HS-27A (cell line): ENCODE measurements around the gene SNUPN.

Experiments used
- DNase-seq: peaks from one replicate; pipeline ENCODE4 v3.0.0-alpha.2; 2012; ENCODE audit warnings: low read depth, missing footprints

The SNUPN gene

GRCh38 chr15:75625542-75626347, at the start of gene SNUPN:
TSS of gene SNUPN (minus strand) at chr15:75625725. CDS start at chr15:75621051, 4,674 bp downstream.
- DNase-seq = peak; percentile 49

GRCh38 chr15:75674366-75674765, 48.8 kb upstream of the SNUPN start:
- no peak for DNase-seq

- no peak for DNase-seq
These were observed 48.1 kb upstream of the SNUPN start for GRCh38 chr15:75673426-75674235.

- DNase-seq = peak; percentile 86
These were observed 47.3 kb upstream of the SNUPN start for GRCh38 chr15:75672646-75673425.

GRCh38 chr15:75671730-75672602, 46.4 kb upstream of the SNUPN start:
- no peak for DNase-seq

GRCh38 chr15:75669879-75670212, 44.3 kb upstream of the SNUPN start:
- no peak for DNase-seq

- no peak for DNase-seq
These were observed 43.8 kb upstream of the SNUPN start for GRCh38 chr15:75669191-75669878.

GRCh38 chr15:75666823-75667501, 41.4 kb upstream of the SNUPN start:
- peak; percentile 100 for DNase-seq

GRCh38 chr15:75663931-75664421, 38.5 kb upstream of the SNUPN start:
- DNase-seq = no peak

GRCh38 chr15:75662823-75663519, 37.4 kb upstream of the SNUPN start:
- DNase-seq = no peak

- DNase-seq = no peak
These were observed 36.2 kb upstream of the SNUPN start for GRCh38 chr15:75661756-75662140.

- peak; percentile 90 for DNase-seq
These were observed 35.7 kb upstream of the SNUPN start for GRCh38 chr15:75661100-75661755.

GRCh38 chr15:75659928-75660645, 34.6 kb upstream of the SNUPN start:
- no peak for DNase-seq

GRCh38 chr15:75659141-75659771, 33.7 kb upstream of the SNUPN start:
- no peak for DNase-seq

GRCh38 chr15:75656813-75657212, 31.3 kb upstream of the SNUPN start:
- DNase-seq = no peak

- DNase-seq = no peak
These were observed 30.8 kb upstream of the SNUPN start for GRCh38 chr15:75656331-75656730.

GRCh38 chr15:75655931-75656330, 30.4 kb upstream of the SNUPN start:
- no peak for DNase-seq
